Naive B cell (primary cell): ENCODE measurements around the gene ADAM12. TPM values are rescaled to one million over a fixed set of nuclear protein-coding genes. Genes with fewer than 3 reads are reported as not detected.
A peak's percentile ranks its signal among the peaks of the same experiment; 100 is the strongest.
"Not testable (repeated sequence)": the region's sequence is repeated elsewhere in the genome, so short reads cannot be mapped to it uniquely, and the experiment has no call there.

ENCODE experiments used
- ATAC-seq, 2 donors: fragments of 150-1000 bp; cut with Tn5 transposase; 2 replicates each; pipeline ENCODE4 v1.10.0; 2021; ENCODE audit warnings: low read depth in 2 of 2, mild to moderate bottlenecking in 2 of 2, moderate library complexity in 2 of 2
- DNase-seq: peaks from one replicate; pipeline ENCODE4 v3.0.0; 2022
- H3K27ac Mint-ChIP-seq, 6 donors: one replicate each; pipeline ENCODE4 v1.8.0; 2020 to 2022; ENCODE audit warnings: mild to moderate bottlenecking in 6 of 6, mixed read lengths in 6 of 6, moderate library complexity in 5 of 6, inconsistent platforms in 2 of 6
- H3K27me3 Mint-ChIP-seq, 3 donors: one replicate each; pipeline ENCODE4 v1.8.0; 2021 to 2022; ENCODE audit warnings: mixed read lengths in 3 of 3, mild to moderate bottlenecking in 1 of 3
- H3K36me3 Mint-ChIP-seq, 2 donors: one replicate each; pipeline ENCODE4 v1.8.0; 2020 to 2022; ENCODE audit warnings: mixed read lengths in 2 of 2, inconsistent platforms in 1 of 2, mild to moderate bottlenecking in 1 of 2
- H3K4me1 Mint-ChIP-seq, 3 donors: one replicate each; pipeline ENCODE4 v1.8.0; 2020 to 2022; ENCODE audit warnings: mixed read lengths in 3 of 3, inconsistent platforms in 1 of 3, mild to moderate bottlenecking in 1 of 3, moderate library complexity in 1 of 3
- H3K4me3 Mint-ChIP-seq, 8 donors: one replicate each; pipeline ENCODE4 v1.8.0; 2020 to 2022; ENCODE audit warnings: mild to moderate bottlenecking in 8 of 8, mixed read lengths in 8 of 8, moderate library complexity in 8 of 8, inconsistent platforms in 2 of 8
- H3K9me3 Mint-ChIP-seq, 7 donors: one replicate each; pipeline ENCODE4 v1.8.0; 2020 to 2022; ENCODE audit warnings: mixed read lengths in 7 of 7, mild to moderate bottlenecking in 5 of 7, inconsistent platforms in 2 of 7, moderate library complexity in 1 of 7
- polyA plus RNA-seq, 6 donors: library from polyadenylated mRNA; unstranded; fragments of 300-500 nt; fragmentation: Illumina TruSeq; gene quantifications; one replicate each; pipeline ENCODE4 v1.2.3, GENCODE V29; 2021; ENCODE audit warnings: low read depth in 6 of 6

Gene ADAM12
- polyA plus RNA-seq, 6 donors from 2014 or later: 0.07 to 0.08 TPM; not detected in 4

- H3K4me1 Mint-ChIP-seq: no peaks in the 10 kb centered on the region
- H3K4me3 Mint-ChIP-seq: no peak overlapping the region
- ATAC-seq: no peak
- no peaks in the 10 kb centered on the region for H3K36me3 Mint-ChIP-seq
- H3K27me3 Mint-ChIP-seq: no peaks in the 10 kb centered on the region
- DNase-seq: no peak
- peak overlapping the region in 3 of 6 donors; percentile 33 to 72 (median 44) for H3K27ac Mint-ChIP-seq
- peaks cover 0 to 10% (median 0%) of the 10 kb centered on the region in 7 donors for H3K9me3 Mint-ChIP-seq
Observed at GRCh38 chr10:125989791-125990190, 398.5 kb downstream of the ADAM12 start.

- H3K36me3 Mint-ChIP-seq: no peaks in the 10 kb centered on the region
- no peak for ATAC-seq
- H3K4me3 Mint-ChIP-seq: no peak overlapping the region
- peak overlapping the region in 3 of 6 donors; percentile 10 to 73 (median 28) for H3K27ac Mint-ChIP-seq
- no peaks in the 10 kb centered on the region for H3K4me1 Mint-ChIP-seq
- peaks cover 0 to 3% (median 0%) of the 10 kb centered on the region in 3 donors for H3K27me3 Mint-ChIP-seq
- no peak for DNase-seq
- peaks cover 0 to 5% (median 0%) of the 10 kb centered on the region in 7 donors for H3K9me3 Mint-ChIP-seq
Observed at GRCh38 chr10:125985557-125986240, 402.6 kb downstream of the ADAM12 start.

- ATAC-seq (no peak), DNase-seq (no peak)
- Mint-ChIP-seq H3K4me1 (no peaks in the 10 kb centered on the region), H3K4me3 (no peak overlapping the region), H3K9me3 (peaks cover 0 to 1% (median 0%) of the 10 kb centered on the region in 7 donors), H3K27me3 (peaks cover 0 to 3% (median 0%) of the 10 kb centered on the region in 3 donors), H3K36me3 (no peaks in the 10 kb centered on the region), H3K27ac (peak overlapping the region in 2 of 6 donors; percentile 73 to 83)
Observed at GRCh38 chr10:125984865-125985495, 403.3 kb downstream of the ADAM12 start.

GRCh38 chr10:125984346-125984745 is 403.9 kb downstream of the ADAM12 start:
- DNase-seq (no peak), ATAC-seq (no peak)
- no peaks in the 10 kb centered on the region for H3K36me3 Mint-ChIP-seq
- peaks cover under 1 to 9% (median 1%) of the 10 kb centered on the region in 3 donors for H3K27me3 Mint-ChIP-seq
- no peak overlapping the region for H3K4me3 Mint-ChIP-seq
- H3K9me3 Mint-ChIP-seq: peaks cover 0 to 1% (median 0%) of the 10 kb centered on the region in 7 donors
- H3K27ac Mint-ChIP-seq: peak overlapping the region in 4 of 6 donors; percentile 43 to 73 (median 61)
- H3K4me1 Mint-ChIP-seq: no peaks in the 10 kb centered on the region

- ATAC-seq (no peak), DNase-seq (no peak)
- Mint-ChIP-seq H3K27ac (peak overlapping the region in 3 of 6 donors; percentile 56 to 86 (median 73)), H3K9me3 (peaks cover 0 to 1% (median 0%) of the 10 kb centered on the region in 7 donors), H3K4me3 (no peak overlapping the region), H3K27me3 (peaks cover 7 to 9% (median 8%) of the 10 kb centered on the region in 3 donors), H3K36me3 (no peaks in the 10 kb centered on the region), H3K4me1 (no peaks in the 10 kb centered on the region)
Observed at GRCh38 chr10:125983656-125984055, 404.6 kb downstream of the ADAM12 start.

GRCh38 chr10:125983161-125983560 is 405.1 kb downstream of the ADAM12 start:
- Mint-ChIP-seq H3K27ac (peak overlapping the region in 4 of 6 donors; percentile 11 to 73 (median 70)), H3K27me3 (peaks cover 8 to 9% (median 8%) of the 10 kb centered on the region in 3 donors), H3K36me3 (no peaks in the 10 kb centered on the region), H3K4me3 (no peak overlapping the region), H3K9me3 (peaks cover 0 to 1% (median 0%) of the 10 kb centered on the region in 7 donors), H3K4me1 (no peaks in the 10 kb centered on the region)
- DNase-seq (no peak), ATAC-seq (no peak)

GRCh38 chr10:125982260-125982948 is 405.9 kb downstream of the ADAM12 start:
- DNase-seq (peak; percentile 55), ATAC-seq (peak; percentile 81 to 82)
- Mint-ChIP-seq H3K9me3 (peaks cover 0 to 1% (median 0%) of the 10 kb centered on the region in 7 donors), H3K4me1 (no peaks in the 10 kb centered on the region), H3K4me3 (no peak overlapping the region), H3K27ac (peak overlapping the region in 4 of 6 donors; percentile 69 to 79 (median 76)), H3K36me3 (no peaks in the 10 kb centered on the region), H3K27me3 (peaks cover 9 to 16% (median 11%) of the 10 kb centered on the region in 3 donors)

GRCh38 chr10:125980521-125981035 is 407.7 kb downstream of the ADAM12 start:
- Mint-ChIP-seq H3K4me3 (no peak overlapping the region), H3K9me3 (peaks cover 0 to 1% (median 0%) of the 10 kb centered on the region in 7 donors), H3K4me1 (no peaks in the 10 kb centered on the region), H3K36me3 (no peaks in the 10 kb centered on the region), H3K27me3 (peaks cover 9 to 23% (median 18%) of the 10 kb centered on the region in 3 donors), H3K27ac (peak overlapping the region in 1 of 6 donors; percentile 75)
- no peak for DNase-seq
- ATAC-seq: no peak

- H3K27me3 Mint-ChIP-seq: peaks cover 9 to 28% (median 18%) of the 10 kb centered on the region in 3 donors
- DNase-seq (no peak), ATAC-seq (no peak)
- no peak overlapping the region for H3K4me3 Mint-ChIP-seq
- H3K27ac Mint-ChIP-seq: no peak overlapping the region
- H3K4me1 Mint-ChIP-seq: no peaks in the 10 kb centered on the region
- H3K36me3 Mint-ChIP-seq: no peaks in the 10 kb centered on the region
- peaks cover 0 to 1% (median 0%) of the 10 kb centered on the region in 7 donors for H3K9me3 Mint-ChIP-seq
Observed at GRCh38 chr10:125979976-125980375, 408.3 kb downstream of the ADAM12 start.

GRCh38 chr10:125976960-125977605 is 411.2 kb downstream of the ADAM12 start:
- no peak overlapping the region for H3K27ac Mint-ChIP-seq
- H3K4me1 Mint-ChIP-seq: no peaks in the 10 kb centered on the region
- peaks cover 6 to 31% (median 18%) of the 10 kb centered on the region in 3 donors for H3K27me3 Mint-ChIP-seq
- H3K9me3 Mint-ChIP-seq: peaks cover 0 to 2% (median 0%) of the 10 kb centered on the region in 7 donors
- no peak for ATAC-seq
- no peaks in the 10 kb centered on the region for H3K36me3 Mint-ChIP-seq
- DNase-seq: no peak
- H3K4me3 Mint-ChIP-seq: no peak overlapping the region

- not testable (repeated sequence) for H3K4me3 Mint-ChIP-seq, DNase-seq, H3K4me1 Mint-ChIP-seq, H3K9me3 Mint-ChIP-seq, H3K27me3 Mint-ChIP-seq, ATAC-seq, H3K36me3 Mint-ChIP-seq
- H3K27ac Mint-ChIP-seq: peak overlapping the region in 1 of 6 donors; percentile 94
Observed at GRCh38 chr10:125970077-125970630, 418.1 kb downstream of the ADAM12 start.

- no peak overlapping the region for H3K4me3 Mint-ChIP-seq
- DNase-seq (no peak), ATAC-seq (no peak)
- no peaks in the 10 kb centered on the region for H3K36me3 Mint-ChIP-seq
- peaks cover 0 to 10% (median 3%) of the 10 kb centered on the region in 7 donors for H3K9me3 Mint-ChIP-seq
- peaks cover 5 to 8% (median 5%) of the 10 kb centered on the region in 3 donors for H3K27me3 Mint-ChIP-seq
- no peaks in the 10 kb centered on the region for H3K4me1 Mint-ChIP-seq
- H3K27ac Mint-ChIP-seq: no peak overlapping the region
Observed at GRCh38 chr10:125967533-125967932, 420.7 kb downstream of the ADAM12 start.
